GM12891 (cell line): Measurements from ENCODE around the gene TIMMDC1.

Source experiments
- PAX5 ChIP-seq: IDR thresholded peaks from 2 replicates; pipeline ENCODE4 v1.6.1; 2011; ENCODE audit warnings: low read length, moderate library complexity, mild to moderate bottlenecking; ENCODE audit not compliant: insufficient read depth, severe bottlenecking
- POLR2A ChIP-seq: IDR thresholded peaks from 2 replicates; pipeline ENCODE4 v1.6.1; 2011; ENCODE audit warnings: low read depth, low read length, control low read depth
- POLR2AphosphoS5 ChIP-seq: IDR thresholded peaks from 2 replicates; pipeline ENCODE4 v1.6.1; 2011; ENCODE audit warnings: low read depth, low read length, control low read depth
- POU2F2 ChIP-seq: IDR thresholded peaks from 2 replicates; pipeline ENCODE4 v1.6.1; 2011; ENCODE audit warnings: low read depth, mild to moderate bottlenecking, control low read depth, low read length, moderate library complexity
- SPI1 ChIP-seq: IDR thresholded peaks from 2 replicates; pipeline ENCODE4 v1.6.1; 2011; ENCODE audit warnings: low read depth, low read length, control low read depth
- TAF1 ChIP-seq: IDR thresholded peaks from 2 replicates; pipeline ENCODE4 v1.6.1; 2011; ENCODE audit warnings: low read depth, low read length, control low read depth

- no peak for TF ChIP-seq SPI1
- no peak for TF ChIP-seq POLR2A
- no peak for TF ChIP-seq TAF1
- no peak for TF ChIP-seq POLR2AphosphoS5
- no peak for TF ChIP-seq PAX5
- no peak for TF ChIP-seq POU2F2
Measured at GRCh38 chr3:119492128-119492527, 6.2 kb upstream of the TIMMDC1 start.
